ENCODE measurements around the gene TRPM4. TPM values are rescaled to one million over a fixed set of nuclear protein-coding genes. Genes with fewer than 3 reads are reported as not detected.
"Not testable (repeated sequence)": the region's sequence is repeated elsewhere in the genome, so short reads cannot be mapped to it uniquely, and the experiment has no call there.

The TRPM4 gene
- total and polyA plus RNA-seq, 10 donors = 3.3 to 28.7 (median 11.9) TPM

DNA sequence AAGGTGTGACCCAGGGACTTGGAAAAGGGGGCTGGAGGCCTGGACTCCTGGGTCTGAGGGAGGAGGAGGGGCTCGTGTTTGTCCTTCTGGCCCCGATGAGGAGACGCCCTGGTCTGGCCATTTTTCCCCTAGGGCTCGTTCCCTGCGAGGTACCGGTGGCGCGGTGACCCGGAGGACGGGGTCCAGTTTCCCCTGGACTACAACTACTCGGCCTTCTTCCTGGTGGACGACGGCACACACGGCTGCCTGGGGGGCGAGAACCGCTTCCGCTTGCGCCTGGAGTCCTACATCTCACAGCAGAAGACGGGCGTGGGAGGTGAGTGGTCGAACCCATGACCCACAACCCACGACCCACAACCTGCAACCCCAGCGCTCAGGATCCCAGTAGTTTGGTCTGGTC, 10.8 kb downstream of the TRPM4 start:
- peaks cover 0 to 18% (median 0%) of the 10 kb centered on the region in 7 donors for H3K27me3 ChIP-seq (replicated peaks in 1 of 7)
- H3K9me3 ChIP-seq = no peaks in the 10 kb centered on the region
- intact Hi-C loops (cut with DNase I; ENCODE audit: low total_unique reads) = no loop called here
- TF ChIP-seq POLR2A (IDR thresholded peaks at IDR 0.05) (no peak), POLR2AphosphoS5 (IDR thresholded peaks at IDR 0.05) (no peak)
- TF ChIP-seq, protein P1, sequence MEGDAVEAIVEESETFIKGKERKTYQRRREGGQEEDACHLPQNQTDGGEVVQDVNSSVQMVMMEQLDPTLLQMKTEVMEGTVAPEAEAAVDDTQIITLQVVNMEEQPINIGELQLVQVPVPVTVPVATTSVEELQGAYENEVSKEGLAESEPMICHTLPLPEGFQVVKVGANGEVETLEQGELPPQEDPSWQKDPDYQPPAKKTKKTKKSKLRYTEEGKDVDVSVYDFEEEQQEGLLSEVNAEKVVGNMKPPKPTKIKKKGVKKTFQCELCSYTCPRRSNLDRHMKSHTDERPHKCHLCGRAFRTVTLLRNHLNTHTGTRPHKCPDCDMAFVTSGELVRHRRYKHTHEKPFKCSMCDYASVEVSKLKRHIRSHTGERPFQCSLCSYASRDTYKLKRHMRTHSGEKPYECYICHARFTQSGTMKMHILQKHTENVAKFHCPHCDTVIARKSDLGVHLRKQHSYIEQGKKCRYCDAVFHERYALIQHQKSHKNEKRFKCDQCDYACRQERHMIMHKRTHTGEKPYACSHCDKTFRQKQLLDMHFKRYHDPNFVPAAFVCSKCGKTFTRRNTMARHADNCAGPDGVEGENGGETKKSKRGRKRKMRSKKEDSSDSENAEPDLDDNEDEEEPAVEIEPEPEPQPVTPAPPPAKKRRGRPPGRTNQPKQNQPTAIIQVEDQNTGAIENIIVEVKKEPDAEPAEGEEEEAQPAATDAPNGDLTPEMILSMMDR (IDR thresholded peaks at IDR 0.05 in 8 of 11, conservative IDR thresholded peaks at IDR 0.05 in 3 of 11) = no peak
- H3K27ac ChIP-seq = no peak overlapping the region
- H3K4me3 ChIP-seq = no peak overlapping the region
- H3K36me3 ChIP-seq = peaks cover 0 to 51% (median 9%) of the 10 kb centered on the region in 6 donors
- H3K4me1 ChIP-seq = no peaks in the 10 kb centered on the region
- 77 to 94% (median 91%) methylated on average over 8 to 23 of the region's 23 CpGs for WGBS, 5 donors
- DNase-seq = no peak

DNA sequence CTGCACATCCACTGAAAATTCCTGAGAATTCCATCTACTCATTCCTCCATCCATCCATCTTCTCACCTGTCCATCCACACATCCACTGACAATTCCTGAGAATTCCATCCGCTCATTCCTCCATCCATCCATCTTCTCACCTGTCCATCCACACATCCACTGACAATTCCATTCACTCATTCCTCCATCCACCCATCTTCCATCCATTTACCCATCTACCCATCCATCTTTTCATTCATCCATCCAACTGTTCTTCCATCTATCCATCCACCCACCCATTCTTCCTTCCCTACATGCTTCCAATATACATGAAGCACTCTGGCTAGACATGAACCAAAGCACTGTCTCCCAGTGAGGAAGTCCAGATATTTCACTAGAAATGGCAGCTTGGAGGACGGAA, 15.6 kb downstream of the TRPM4 start:
- Histone ChIP-seq H3K4me3 (no peak overlapping the region), H3K27ac (no peak overlapping the region), H3K36me3 (peaks cover 0 to 54% (median 12%) of the 10 kb centered on the region in 6 donors), H3K27me3 (replicated peaks in 1 of 7) (peaks cover 0 to 12% (median 0%) of the 10 kb centered on the region in 7 donors), H3K4me1 (no peaks in the 10 kb centered on the region), H3K9me3 (no peaks in the 10 kb centered on the region)
- no peak for TF ChIP-seq POLR2AphosphoS5 (IDR thresholded peaks at IDR 0.05)
- TF ChIP-seq, protein P1 (IDR thresholded peaks at IDR 0.05 in 8 of 11, conservative IDR thresholded peaks at IDR 0.05 in 3 of 11) = no peak
- TF ChIP-seq POLR2A (IDR thresholded peaks at IDR 0.05) = no peak
- DNase-seq = no peak
- intact Hi-C loops (cut with DNase I; ENCODE audit: low total_unique reads) = no loop called here
- WGBS, 5 donors = 87 to 95% (median 92%) methylated on average over 2 of the region's 2 CpGs

DNA sequence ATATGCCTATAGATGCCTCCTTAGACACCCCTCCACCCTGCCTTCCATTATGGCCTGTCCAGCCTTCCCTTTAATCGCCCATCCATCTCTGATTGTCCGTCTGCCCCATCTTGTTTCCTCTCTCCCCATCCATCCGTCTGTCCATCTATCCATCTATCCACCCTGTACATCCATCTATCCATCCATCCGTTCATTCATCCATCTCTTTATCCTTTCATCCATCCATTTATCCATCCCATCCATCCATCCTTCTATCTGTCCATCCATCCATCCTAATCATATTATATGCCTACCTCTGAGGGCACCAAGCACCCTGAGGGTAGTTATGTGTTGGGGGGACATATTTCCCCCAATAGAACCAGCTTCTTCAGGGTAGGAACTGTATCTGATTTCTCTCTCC, 23.1 kb downstream of the TRPM4 start:
- WGBS, 5 donors = 86 to 99% (median 92%) methylated on average over 4 of the region's 4 CpGs
- intact Hi-C loops (cut with DNase I; ENCODE audit: low total_unique reads) = no loop called here
- no peak overlapping the region for H3K4me3 ChIP-seq

DNA sequence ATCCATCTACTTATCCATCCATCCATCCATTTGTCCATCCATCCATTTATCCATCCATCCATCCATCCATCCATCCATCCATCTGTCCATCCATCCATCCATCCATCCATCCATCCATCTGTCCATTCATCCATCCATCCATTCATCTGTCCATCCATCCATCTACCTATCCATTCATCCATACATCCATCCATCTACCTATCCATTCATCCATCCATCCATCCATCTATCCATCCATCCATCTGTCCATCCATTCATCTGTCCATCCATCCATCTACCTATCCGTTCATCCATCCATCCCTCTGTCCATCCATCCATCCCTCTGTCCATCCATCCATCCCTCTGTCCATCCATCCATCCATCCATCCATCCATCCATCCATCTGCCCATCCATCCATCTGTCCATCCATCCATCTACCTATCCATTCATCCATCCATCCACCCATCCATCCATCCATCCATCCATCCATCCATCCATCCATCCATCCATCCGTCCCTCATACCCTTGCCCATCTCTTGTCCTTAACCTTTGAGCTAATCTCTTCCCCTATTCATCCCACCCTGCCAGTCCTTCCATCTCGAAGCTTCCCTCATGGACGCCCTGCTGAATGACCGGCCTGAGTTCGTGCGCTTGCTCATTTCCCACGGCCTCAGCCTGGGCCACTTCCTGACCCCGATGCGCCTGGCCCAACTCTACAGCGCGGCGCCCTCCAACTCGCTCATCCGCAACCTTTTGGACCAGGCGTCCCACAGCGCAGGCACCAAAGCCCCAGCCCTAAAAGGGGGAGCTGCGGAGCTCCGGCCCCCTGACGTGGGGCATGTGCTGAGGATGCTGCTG, 24.6 kb downstream of the TRPM4 start:
- H3K27me3 ChIP-seq (replicated peaks in 1 of 7); intact Hi-C loops (cut with DNase I; ENCODE audit: low total_unique reads); H3K4me3 ChIP-seq; DNase-seq; H3K4me1 ChIP-seq; H3K27ac ChIP-seq: not testable (repeated sequence)
- 87 to 91% (median 89%) methylated on average over 20 of the region's 20 CpGs for WGBS, 5 donors
- Histone ChIP-seq H3K36me3 (peaks cover 0 to 16% (median 3%) of the 10 kb centered on the region in 6 donors), H3K9me3 (peaks cover 0 to 38% (median 27%) of the 10 kb centered on the region in 8 donors)

More for the DNA sequence above, 23.1 kb downstream of the TRPM4 start:
- H3K36me3 ChIP-seq = peaks cover 0 to 16% (median 3%) of the 10 kb centered on the region in 6 donors
- no peak overlapping the region for H3K27ac ChIP-seq
- H3K9me3 ChIP-seq = peaks cover 0 to 33% (median 27%) of the 10 kb centered on the region in 8 donors
- DNase-seq = no peak
- TF ChIP-seq POLR2AphosphoS5 (IDR thresholded peaks at IDR 0.05) (no peak), POLR2A (IDR thresholded peaks at IDR 0.05) (no peak)
- TF ChIP-seq, protein P1 (IDR thresholded peaks at IDR 0.05 in 8 of 11, conservative IDR thresholded peaks at IDR 0.05 in 3 of 11) = no peak
- H3K27me3 ChIP-seq (replicated peaks in 1 of 7) = no peaks in the 10 kb centered on the region
- H3K4me1 ChIP-seq = no peaks in the 10 kb centered on the region
